Measurements from ENCODE around the gene MPIG6B. TPM values are rescaled to one million over a fixed set of nuclear protein-coding genes. Genes with fewer than 3 reads are reported as not detected.

Gene MPIG6B
- total and polyA plus RNA-seq, 2 experiments from 2014 or later, result not detected

GRCh38 chr6:31727034-31727716 is 4.0 kb downstream of the MPIG6B start:
- no peaks in the 10 kb centered on the region for H4K20me1 ChIP-seq (ENCODE audit: insufficient read depth)
- H3K9me3 ChIP-seq (ENCODE audit: low read depth), result no peaks in the 10 kb centered on the region
- in situ Hi-C loops (cut with MboI), result no loop called here
- 75 to 80% methylated on average over 7 of the region's 7 CpGs for WGBS, 2 experiments (ENCODE audit: low coverage in 1 of 2, low lambda C conversion rate in 2 of 2, missing lambda C conversion rate in 2 of 2)
- peaks cover 3% of the 10 kb centered on the region; the same call in 1 of the 2 replicates for H3K79me2 ChIP-seq (ENCODE audit: insufficient read depth)
- H2AFZ ChIP-seq, result no peak overlapping the region
- no peak for DNase-seq
- H3K4me3 ChIP-seq, result no peak overlapping the region
- H3K4me2 ChIP-seq (ENCODE audit: unreplicated experiment), result no peak overlapping the region
- peaks cover 27% of the 10 kb centered on the region for H3K36me3 ChIP-seq (ENCODE audit: low read depth)
- peaks cover 6% of the 10 kb centered on the region; the same call in 1 of the 2 replicates for H3K4me1 ChIP-seq (ENCODE audit: insufficient read depth)
- peaks cover 19% of the 10 kb centered on the region for H3F3A ChIP-seq (ENCODE audit: insufficient read depth)
- H3K9ac ChIP-seq, result no peak overlapping the region
- H3K9me2 ChIP-seq (ENCODE audit: insufficient read depth), result no peaks in the 10 kb centered on the region
- no peaks in the 10 kb centered on the region for H3K27me3 ChIP-seq (replicated peaks; ENCODE audit: insufficient read depth)
- no peak overlapping the region for H3K27ac ChIP-seq
- no peak for TF ChIP-seq EZH2phosphoT487 (IDR thresholded peaks at IDR 0.05; ENCODE audit: insufficient read depth, low read depth)
- TF ChIP-seq EZH2 (IDR thresholded peaks at IDR 0.05; ENCODE audit: insufficient read depth, poor library complexity, severe bottlenecking), result no peak

DNA sequence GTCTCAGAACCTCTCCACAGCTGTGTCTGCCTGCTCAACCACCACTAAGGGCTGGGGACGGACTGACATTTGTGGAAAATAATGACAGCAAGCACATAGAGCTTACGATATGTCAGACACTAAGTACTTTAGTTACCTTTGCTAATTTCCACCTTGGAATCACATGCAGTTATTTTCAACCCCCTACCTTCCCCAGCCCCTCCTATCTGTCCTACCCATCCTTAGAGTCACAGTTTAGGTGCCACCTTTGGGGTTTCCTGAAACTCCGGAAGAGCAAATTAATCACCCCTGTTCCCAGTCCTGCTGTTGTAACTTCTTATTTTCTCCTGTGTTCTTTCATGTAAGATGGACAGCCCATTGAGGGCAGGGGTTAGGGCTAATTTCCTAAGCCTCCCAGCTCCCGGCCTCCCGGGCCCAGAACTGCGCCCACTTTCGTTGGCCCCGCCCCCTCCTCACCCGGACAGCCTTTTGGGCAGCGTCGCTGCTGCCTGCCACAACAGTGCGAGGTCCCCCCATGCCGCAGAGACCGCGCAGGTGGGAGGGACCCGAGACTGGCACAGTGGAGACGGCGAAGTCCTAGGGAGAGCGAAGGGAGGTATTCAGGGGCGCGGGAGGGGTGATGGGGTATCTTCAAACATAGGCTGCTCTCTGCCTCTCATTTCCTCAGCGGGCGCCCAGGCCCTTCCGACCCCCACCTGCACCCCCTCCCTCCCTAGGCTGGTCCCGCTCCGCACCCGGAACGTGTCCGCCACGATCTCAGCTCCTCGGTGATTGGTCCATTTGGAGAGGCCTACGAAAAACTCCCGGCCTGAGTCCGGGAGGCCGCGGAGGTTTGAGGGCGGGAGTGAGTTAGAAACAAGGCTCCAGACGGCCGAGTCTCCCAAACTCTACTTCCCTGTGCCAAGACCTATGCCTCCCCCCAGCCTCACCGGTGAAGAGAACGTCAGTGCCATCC is 4.8 kb downstream of the MPIG6B start:
- Histone ChIP-seq H3K9me3 (ENCODE audit: low read depth) (no peaks in the 10 kb centered on the region), H3K27me3 (replicated peaks; ENCODE audit: insufficient read depth) (no peaks in the 10 kb centered on the region), H3F3A (ENCODE audit: insufficient read depth) (peaks cover 28% of the 10 kb centered on the region), H4K20me1 (ENCODE audit: insufficient read depth) (no peaks in the 10 kb centered on the region), H3K9me2 (ENCODE audit: insufficient read depth) (no peaks in the 10 kb centered on the region), H3K79me2 (ENCODE audit: insufficient read depth) (peaks cover 12% of the 10 kb centered on the region), H2AFZ (peak overlapping the region; percentile 70), H3K36me3 (ENCODE audit: low read depth) (peaks cover 35% of the 10 kb centered on the region), H3K4me3 (peak overlapping the region; percentile 75), H3K27ac (no peak overlapping the region), H3K4me1 (ENCODE audit: insufficient read depth) (peaks cover 6% of the 10 kb centered on the region; the same call in 1 of the 2 replicates), H3K4me2 (ENCODE audit: unreplicated experiment) (peak overlapping the region; percentile 87), H3K9ac (peak overlapping the region; percentile 81)
- no peak for TF ChIP-seq EZH2 (IDR thresholded peaks at IDR 0.05; ENCODE audit: insufficient read depth, poor library complexity, severe bottlenecking)
- TF ChIP-seq EZH2phosphoT487 (IDR thresholded peaks at IDR 0.05; ENCODE audit: insufficient read depth, low read depth), result no peak
- DNase-seq, result peak; percentile 57
- in situ Hi-C loops (cut with MboI), result no loop called here
- 47 to 52% methylated on average over 31 to 41 of the region's 41 CpGs for WGBS, 2 experiments (ENCODE audit: low coverage in 1 of 2, low lambda C conversion rate in 2 of 2, missing lambda C conversion rate in 2 of 2)

DNA sequence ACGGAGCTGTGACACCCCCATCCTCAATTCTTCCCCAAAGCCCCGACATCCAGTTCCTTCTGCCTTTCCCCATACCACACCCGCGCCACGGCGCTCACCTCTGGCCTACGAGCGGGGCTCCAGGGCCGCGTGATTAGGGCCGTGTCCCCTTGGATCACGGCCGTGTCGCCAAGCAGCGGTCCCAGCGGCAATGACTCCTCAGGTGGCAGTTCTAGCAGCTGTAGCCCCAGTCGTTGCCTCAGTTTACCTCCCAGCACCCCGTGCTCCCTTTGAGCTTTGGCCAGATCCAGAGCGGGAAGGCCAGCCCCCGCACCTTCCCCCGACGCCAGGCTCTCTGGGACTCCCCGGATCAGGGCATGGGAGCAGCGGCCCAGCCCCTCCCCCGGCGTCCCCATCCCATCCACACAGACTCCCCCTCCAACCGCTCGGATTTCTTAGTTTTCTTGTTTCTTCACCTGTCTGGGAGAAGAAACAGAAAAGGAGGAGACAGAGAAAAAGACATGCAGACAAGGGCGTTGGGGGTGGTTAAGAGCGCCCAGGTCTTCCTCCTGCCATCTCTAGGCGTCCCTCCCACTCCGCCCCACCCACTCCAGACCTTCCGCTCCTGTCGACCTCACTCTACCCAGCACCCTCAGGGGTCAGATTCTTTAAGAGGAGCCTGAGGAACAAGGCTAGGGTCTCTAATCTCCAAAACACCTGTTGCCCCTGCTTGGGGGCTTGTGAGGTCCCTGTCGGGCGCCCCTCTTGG is 5.8 kb downstream of the MPIG6B start, which contains the start of gene DDAH2:
Gene DDAH2 (minus strand): TSS at position 533 of the 748 bp plus-strand sequence. CDS start 138 bp downstream, at position 395.
- peaks cover 44% of the 10 kb centered on the region for H3K36me3 ChIP-seq (ENCODE audit: low read depth)

More for the DNA sequence above, 5.8 kb downstream of the MPIG6B start, which contains the start of gene DDAH2:
- peaks cover 21% of the 10 kb centered on the region for H3K79me2 ChIP-seq (ENCODE audit: insufficient read depth)
- peaks cover 32% of the 10 kb centered on the region for H3F3A ChIP-seq (ENCODE audit: insufficient read depth)
- H3K9ac ChIP-seq, result peak within 1 kb of the TSS; percentile 81
- H3K27me3 ChIP-seq (replicated peaks; ENCODE audit: insufficient read depth), result no peaks in the 10 kb centered on the region
- H2AFZ ChIP-seq, result peak within 1 kb of the TSS; percentile 70
- H3K27ac ChIP-seq, result peak within 1 kb of the TSS; percentile 78
- no peak for TF ChIP-seq EZH2phosphoT487 (IDR thresholded peaks at IDR 0.05; ENCODE audit: insufficient read depth, low read depth)
- no peak for TF ChIP-seq EZH2 (IDR thresholded peaks at IDR 0.05; ENCODE audit: insufficient read depth, poor library complexity, severe bottlenecking)
- H3K4me2 ChIP-seq (ENCODE audit: unreplicated experiment), result peak within 1 kb of the TSS; percentile 87
- H3K9me2 ChIP-seq (ENCODE audit: insufficient read depth), result no peaks in the 10 kb centered on the region
- in situ Hi-C loops (cut with MboI), result no loop called here
- WGBS, 2 experiments (ENCODE audit: low coverage in 1 of 2, low lambda C conversion rate in 2 of 2, missing lambda C conversion rate in 2 of 2), result 4% methylated on average over 34 to 36 of the region's 36 CpGs
- H3K4me1 ChIP-seq (ENCODE audit: insufficient read depth), result peaks cover 13% of the 10 kb centered on the region; the same call in 1 of the 2 replicates
- H4K20me1 ChIP-seq (ENCODE audit: insufficient read depth), result no peaks in the 10 kb centered on the region
- no peaks in the 10 kb centered on the region for H3K9me3 ChIP-seq (ENCODE audit: low read depth)
- no peak for DNase-seq
- H3K4me3 ChIP-seq, result peak within 1 kb of the TSS; percentile 75

Data from GM23248 (cell line).